Hematopoietic multipotent progenitor cell treated with erythropoietin and hydrocortisone succinate and interleukin-3 and kit ligand, for 17 days (in vitro differentiated cells): ENCODE measurements around the gene C16orf92.

Experiments
- DNase-seq: peaks from one replicate; pipeline ENCODE4 v3.0.0-alpha.2; 2015; ENCODE audit warnings: low spot score

C16orf92 gene

DNA sequence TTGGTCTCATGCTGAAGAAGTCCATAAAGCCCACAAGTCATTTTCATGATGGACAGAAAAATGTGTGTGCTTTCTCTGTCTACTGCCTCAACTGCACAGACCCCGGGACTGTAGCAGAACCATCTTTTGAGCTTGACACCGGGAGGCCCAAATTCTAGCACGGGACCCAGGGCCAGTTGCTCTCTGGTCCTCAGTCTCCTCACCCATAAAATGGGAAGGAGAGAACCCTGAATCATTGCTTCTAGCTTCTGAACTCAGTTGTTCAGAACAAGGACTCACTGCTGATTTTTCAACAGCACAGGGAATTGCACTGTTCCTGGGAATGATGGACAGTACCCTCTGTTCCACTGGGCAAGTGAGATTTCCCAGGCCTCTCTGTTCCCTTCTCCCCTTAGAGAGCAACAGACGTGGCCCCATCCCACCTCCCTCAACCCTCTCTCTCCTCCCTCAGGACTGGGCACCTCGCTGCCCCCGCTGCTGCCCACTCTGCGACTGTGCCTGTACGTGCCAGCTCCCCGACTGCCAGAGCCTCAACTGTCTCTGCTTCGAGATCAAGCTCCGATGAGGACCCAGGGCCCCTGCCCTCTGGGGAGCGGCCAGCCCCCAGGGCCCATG, 40.4 kb downstream of the C16orf92 start:
- no peak for DNase-seq

DNA sequence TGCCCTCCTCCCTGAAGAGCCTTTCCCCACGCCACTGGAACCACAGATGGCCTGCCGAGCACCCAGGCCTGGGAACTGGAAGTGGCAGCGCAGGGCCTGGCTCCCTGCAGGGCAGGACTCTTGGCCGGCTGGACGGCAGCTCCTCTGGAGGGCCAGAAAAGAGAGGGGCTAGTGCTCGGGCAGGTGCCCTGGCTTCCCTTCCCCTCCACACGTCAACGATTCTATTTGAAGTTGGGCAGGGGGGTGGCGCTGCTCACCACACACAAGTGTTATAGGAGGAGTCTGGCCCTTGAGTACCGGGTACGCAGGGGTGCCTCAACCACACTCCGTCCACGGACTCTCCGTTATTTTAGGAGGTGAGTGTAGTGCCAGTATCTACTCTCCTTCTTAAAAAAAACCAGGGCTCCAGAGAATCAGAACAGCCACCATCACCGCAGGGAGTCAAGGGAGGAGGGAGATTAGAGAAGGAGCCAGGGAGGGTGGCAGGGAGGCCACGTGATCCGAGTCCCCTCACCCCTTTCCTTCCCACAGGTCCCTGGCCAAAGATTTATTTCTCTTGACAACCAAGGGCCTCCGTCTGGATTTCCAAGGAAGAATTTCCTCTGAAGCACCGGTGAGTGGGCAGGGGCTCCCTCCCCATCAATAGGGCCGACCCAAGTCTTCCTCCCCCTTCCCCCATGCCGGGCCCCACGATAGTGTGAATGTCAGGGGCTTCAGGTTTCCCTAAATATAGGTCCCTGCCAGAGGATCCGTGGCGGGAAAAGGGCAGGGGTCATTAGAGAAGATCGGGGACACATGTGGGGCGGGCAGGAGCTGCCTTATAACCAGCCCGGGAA, 41.1 kb downstream of the C16orf92 start:
- DNase-seq: peak; percentile 40

DNA sequence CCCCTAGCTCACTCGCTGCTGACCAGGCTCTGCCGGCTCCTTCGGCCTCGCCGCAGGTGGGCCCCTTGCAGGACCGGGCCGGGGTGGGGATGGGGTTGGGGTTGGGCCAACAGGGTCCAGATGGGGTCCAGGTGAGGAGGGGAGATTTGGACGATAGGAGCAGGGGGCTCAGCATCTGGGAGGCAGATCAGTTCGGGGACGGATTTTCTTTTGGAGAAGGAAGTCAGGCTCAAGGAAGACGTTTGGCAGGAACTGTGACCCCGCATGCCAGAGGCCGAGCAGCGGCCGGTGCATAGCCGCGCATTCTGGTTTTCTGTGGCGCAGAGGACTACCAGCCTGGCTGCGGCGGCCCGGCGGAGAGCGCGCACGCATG, 41.7 kb downstream of the C16orf92 start:
- no peak for DNase-seq

DNA sequence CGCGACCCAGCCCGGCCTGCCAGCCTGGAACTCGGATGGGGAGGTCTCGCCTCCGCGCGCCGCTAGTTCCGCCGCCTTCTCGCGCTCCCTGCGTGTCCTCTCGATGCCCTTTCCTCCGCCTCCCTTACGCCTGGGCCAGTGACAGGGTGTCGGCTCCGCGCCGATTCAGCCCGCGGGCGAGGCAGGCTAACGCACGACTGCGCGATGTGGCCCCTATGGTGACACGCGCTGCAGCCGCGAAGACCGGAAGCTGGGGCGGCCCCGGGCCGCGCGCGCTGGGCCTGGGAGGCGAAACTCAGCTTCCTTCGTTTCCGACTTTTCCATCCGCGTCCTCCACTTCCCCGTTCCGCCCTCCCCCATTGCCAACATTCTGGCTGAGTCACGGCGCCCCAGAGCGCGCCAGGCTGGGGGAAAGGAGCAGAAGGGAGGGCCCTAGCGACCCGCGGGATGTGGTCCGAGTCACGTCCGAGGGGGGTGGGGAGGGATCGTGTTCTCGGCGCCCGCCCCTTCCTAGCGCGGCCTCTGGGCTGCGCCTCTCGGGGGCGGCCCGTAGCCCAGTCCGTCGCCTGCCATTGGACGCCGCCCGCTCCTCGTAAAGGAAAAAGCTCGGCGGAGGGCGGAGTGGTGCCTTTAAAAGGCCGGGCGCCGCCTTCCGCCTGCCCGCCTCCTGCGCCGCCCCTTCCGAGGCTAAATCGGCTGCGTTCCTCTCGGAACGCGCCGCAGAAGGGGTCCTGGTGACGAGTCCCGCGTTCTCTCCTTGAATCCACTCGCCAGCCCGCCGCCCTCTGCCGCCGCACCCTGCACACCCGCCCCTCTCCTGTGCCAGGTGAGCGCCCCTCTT, 42.3 kb downstream of the C16orf92 start, which contains the start of gene ALDOA:
Gene ALDOA (plus strand): TSS at position 659 of the 841 bp plus-strand sequence. CDS start 1,138 bp downstream, outside the sequence.
- peak; percentile 89 for DNase-seq

DNA sequence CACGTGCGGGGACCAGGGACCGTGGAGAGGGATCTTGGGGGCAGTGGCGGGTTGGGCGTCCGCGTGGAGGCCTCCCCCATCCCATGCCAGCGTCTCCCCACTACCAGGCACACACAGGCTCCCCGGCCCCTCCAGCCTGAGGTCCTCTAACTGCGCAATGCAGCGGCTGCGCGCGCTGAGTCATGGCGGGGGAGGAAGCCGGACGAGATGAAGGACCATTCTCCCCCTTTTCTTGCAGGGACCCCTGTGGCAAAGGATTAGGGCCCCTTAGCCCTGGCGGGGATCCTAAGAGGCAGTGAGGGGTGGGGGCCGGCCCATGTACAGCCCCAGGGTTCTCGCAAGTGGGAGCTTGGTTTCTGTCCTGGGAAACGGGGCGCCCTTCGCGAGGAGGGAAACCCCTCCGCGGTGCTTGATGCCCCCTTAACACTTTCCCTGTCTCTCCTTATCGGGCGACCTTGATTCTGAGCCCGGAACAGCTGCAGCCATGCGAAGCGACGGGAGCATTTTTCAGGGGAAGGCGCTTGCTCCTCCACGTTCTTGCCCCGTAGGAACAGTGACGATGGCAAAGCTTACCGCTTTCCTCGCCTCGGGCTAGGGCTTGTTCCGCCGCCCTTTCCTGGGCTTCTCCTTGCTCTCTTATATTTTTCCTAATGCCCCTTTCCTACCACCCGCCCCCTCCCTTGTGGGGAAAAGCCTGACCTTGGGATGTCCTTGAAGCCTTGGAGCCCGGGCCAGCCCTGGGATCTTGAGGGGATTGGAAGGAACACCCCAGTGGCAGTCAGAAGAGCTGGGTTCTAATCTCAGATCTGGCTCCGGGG, 43.2 kb downstream of the C16orf92 start:
- DNase-seq: peak; percentile 64

DNA sequence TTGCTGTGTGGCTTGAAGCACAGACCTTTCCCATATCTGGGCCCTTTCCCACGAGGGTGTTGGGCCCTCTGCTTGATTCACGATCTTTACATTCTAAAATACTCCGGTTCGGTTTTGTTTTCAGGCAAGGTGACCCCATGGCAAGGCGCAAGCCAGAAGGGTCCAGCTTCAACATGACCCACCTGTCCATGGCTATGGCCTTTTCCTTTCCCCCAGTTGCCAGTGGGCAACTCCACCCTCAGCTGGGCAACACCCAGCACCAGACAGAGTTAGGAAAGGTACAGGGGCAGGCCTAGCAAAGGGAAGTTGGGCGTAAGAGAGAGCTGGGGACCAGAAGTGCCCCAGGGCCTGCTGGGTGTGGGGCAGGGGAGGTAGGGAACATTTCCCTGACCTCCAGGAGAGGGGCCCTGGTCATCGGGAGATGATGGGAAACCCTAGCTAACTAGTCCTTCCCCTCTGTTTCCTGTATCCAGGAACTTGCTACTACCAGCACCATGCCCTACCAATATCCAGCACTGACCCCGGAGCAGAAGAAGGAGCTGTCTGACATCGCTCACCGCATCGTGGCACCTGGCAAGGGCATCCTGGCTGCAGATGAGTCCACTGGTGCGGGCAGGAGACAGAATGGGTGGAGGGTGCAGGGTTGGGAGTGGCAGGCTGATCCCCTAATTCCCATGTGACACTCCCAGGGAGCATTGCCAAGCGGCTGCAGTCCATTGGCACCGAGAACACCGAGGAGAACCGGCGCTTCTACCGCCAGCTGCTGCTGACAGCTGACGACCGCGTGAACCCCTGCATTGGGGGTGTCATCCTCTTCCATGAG, 44.0 kb downstream of the C16orf92 start:
- DNase-seq: no peak

DNA sequence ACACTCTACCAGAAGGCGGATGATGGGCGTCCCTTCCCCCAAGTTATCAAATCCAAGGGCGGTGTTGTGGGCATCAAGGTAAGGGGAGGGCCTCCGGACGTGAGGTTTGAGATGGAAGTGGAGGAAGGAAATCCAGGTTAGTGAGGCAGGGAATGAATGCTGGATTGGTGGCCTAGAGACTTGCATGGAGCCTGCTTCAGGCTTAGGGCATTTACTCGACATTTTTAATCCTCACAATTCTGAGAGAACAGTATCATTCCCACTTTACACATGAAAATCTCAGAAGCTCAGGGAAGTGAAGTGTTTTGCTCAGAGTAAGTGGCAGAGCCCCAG, 44.6 kb downstream of the C16orf92 start:
- DNase-seq: no peak

DNA sequence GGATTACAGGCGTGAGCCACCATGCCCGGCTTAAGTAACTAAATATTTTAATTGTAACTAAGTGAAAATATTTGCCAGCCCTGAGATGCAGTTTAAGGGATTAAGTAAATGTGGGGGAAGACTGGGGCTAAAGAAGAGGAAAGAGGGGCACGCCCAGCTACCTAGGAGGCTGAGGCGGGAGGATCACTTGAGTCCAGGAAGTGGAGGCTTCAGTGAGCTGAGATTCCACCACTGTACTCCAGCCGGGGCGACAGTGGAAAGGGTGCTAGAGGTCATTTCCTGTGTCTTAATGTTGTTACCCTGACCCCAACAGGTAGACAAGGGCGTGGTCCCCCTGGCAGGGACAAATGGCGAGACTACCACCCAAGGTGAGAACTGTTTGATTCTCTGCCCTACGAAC, 45.3 kb downstream of the C16orf92 start:
- DNase-seq: no peak

DNA sequence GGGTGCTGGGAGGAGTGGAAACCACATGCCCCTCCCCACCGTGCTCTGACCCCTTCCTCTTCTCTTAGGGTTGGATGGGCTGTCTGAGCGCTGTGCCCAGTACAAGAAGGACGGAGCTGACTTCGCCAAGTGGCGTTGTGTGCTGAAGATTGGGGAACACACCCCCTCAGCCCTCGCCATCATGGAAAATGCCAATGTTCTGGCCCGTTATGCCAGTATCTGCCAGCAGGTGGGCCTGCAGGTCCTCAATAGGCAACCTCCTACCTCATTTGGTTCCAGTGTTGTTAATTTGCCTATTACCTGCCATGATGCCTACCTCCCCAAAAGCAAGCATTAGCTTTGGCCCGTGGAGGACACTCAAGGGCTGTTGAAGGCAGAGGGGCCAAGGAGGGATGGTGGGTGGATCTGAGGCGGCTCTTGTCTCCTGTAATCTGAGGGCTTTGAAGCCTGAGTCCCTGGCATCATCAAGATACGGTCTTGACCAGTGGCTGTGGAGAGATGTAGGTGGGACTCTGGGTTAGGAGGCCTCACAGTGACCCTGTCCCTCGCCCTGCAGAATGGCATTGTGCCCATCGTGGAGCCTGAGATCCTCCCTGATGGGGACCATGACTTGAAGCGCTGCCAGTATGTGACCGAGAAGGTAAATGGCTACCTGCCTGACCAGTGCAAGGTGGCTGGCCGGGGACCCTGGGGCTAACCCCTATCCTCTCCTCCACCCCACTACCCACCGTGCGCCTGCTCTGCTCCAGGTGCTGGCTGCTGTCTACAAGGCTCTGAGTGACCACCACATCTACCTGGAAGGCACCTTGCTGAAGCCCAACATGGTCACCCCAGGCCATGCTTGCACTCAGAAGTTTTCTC, 46.0 kb downstream of the C16orf92 start:
- DNase-seq: peak; percentile 63

DNA sequence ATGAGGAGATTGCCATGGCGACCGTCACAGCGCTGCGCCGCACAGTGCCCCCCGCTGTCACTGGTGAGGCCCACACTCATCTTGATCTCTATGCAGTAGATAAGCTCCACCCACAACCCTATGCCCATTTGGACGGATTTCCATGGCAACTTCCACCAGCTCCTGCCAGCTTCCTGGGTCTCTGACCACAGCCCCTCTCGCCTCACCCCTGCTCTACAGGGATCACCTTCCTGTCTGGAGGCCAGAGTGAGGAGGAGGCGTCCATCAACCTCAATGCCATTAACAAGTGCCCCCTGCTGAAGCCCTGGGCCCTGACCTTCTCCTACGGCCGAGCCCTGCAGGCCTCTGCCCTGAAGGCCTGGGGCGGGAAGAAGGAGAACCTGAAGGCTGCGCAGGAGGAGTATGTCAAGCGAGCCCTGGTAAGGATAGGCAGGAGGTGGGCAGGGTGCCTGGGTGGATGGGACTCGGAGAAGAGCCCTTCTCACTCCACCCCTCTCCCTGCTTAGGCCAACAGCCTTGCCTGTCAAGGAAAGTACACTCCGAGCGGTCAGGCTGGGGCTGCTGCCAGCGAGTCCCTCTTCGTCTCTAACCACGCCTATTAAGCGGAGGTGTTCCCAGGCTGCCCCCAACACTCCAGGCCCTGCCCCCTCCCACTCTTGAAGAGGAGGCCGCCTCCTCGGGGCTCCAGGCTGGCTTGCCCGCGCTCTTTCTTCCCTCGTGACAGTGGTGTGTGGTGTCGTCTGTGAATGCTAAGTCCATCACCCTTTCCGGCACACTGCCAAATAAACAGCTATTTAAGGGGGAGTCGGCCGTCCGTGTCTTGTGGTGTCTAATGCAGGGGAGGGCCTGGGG, 46.8 kb downstream of the C16orf92 start:
- no peak for DNase-seq

DNA sequence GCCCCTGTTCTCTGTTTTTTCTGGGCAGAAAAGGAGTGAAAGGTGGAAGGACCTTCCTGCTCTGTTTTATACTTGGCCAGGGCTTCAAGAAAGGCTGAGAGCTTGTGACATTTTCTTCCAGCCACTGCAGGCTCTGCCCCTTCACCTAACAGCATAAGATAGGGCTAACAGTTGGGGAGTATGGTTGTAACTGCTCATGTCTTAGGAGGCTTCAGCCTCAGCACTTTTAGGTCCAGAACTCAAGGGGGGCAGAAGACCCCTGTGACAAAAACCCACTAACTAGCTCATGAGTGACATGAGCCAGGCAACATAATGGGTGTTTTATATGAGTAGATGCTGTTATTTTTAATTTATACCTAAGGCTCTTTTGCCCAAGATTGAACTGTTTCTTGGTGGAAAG, 47.5 kb downstream of the C16orf92 start:
- no peak for DNase-seq
